ENCODE measurements around the gene C14orf180.

Gene C14orf180

DNA sequence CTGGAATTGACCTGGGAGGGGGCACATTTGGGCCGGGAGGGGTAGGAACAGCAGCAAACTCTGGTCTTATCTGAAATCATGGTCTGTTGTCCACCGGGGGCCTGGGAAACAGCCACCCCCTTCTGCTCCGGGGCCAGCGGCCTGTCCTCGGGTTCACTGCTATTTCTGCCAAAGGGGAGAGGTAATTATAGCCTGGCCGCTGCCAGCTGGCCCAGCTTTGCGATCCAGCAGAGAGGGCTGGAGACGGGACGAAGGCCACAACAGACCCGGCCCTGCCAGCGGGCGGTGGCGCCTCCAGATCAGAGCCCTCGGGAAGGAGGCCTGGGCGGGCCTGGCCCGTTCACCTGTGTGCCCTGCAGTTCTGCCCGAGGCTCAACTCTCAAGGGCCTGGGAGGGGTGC, at the start of gene C14orf180:
C14orf180 (plus strand) TSS at position 258 of the 400 bp plus-strand sequence. CDS start 6,667 bp downstream, outside the sequence.
- no peak for DNase-seq

DNA sequence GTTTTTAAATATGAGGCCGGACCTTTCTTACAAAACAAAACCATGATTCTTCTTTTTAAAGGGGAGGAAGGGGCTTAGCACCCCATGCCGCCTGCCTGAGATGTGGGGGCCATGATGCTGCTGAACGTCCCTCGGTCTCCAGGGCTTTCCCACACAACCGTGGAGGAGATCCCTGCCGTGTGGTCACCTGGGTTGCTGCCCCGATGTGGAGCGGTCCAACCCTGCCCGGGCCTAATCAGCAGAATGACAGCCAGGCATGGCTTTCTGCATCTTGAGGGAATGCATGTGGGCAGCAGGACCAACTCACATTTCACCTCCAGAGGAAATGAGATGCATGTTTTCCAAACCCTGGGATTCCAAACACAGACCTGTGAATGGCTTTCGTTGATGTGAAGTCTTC, 48.9 kb upstream of the C14orf180 start:
- no peak for DNase-seq

DNA sequence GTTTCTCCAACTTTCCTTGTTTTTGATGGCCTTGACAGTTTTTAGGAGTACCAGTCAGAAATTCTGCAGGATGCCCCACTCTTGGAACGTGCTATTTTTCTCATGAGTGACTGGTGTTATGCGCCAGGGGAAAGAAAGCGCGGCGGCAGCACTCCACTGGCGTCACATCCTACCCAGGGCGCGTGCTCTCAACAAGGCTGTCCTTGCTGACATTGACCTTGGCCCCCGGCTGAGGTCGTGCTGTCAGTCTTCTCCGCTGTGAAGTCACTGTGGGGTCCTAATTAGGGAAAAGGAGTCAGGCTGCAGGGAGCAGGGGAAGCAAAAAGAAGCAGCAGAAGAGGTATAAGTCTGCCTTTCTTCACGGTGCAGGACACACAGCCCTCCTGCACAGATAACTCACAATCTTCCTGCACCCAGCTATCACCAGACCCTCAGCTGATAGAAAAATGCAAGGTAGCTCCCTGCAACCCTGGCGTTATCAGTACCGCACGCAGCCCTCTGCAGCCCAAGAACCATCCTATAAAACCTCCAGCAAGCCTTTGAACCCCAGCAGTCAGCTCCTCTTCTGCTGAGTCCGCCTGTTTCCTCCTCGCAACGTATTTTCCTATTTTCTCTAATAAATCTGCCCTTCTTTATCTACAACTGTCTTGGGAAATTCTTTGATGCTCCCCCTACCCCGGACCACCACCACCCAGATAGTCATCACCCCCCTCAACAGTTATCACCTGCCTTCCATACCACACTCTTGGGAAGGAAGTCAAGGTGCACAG, 48.0 kb upstream of the C14orf180 start:
- no peak for DNase-seq

DNA sequence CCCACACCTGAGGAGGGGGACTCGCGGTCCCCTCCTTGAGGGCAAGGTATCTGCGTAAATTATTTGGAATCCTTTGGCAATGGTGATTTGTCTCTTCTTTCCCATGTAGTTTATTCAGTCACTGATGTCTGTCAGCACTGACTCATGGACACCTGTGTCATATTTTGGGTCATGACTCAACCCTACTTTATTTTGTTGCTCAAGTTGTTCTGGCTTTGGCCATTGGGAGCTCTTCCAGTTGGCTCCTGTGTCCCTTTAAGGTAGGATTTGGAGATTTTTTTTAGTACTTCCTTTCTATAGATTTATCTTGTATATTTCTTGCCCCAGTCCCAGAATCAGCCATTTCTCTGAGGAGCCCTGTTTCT, 47.4 kb upstream of the C14orf180 start:
- no peak for DNase-seq

DNA sequence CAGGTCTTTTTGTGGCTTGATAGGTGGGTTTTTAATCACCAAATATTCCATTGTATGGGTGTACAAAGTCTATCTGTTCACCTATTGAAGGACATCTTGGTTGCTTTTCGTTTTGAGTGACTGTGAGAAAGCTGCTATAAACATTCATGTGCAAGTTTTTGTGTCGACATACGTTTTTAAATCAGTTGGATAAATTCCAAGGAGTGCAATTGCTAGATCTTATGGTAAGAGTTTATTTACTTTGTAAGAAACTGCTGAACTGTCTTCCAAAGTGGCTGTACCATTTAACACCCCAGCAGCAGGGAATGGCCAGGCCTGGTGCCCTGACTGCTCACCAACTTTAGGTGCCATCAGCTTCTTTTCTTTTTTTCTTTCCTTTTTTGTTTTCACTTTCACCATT, 45.5 kb upstream of the C14orf180 start:
- DNase-seq = no peak

DNA sequence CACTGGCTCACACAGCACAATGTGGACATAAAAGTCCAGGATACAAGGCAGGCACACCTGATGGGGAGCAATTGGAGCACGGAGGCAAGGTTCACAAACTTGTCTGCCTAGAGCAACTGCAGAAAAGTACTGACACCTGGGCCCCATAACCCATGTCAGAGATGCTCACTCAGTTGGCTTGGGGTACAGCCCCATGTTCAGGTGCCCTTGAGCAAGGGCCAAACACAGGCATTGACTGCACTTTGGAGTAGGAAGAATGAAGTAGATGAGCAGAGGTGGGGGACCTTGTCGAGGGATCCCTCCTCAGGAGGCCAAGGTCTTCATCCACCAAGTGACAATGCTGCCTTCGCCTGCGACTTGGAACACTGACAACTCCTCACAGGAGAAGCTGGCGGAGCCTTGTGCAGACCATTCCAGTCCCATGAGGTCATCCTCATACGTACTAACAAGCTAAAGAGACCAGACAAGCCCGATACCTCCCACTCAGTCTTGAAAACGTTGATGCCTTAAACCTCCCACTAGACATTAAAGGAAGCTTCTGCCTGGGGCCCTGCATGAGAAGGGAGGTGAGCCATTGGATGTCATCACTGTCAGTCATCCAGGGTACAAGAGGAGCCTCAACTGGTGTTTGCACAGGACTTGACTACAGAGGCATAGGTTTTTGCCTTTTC, 42.5 kb upstream of the C14orf180 start:
- no peak for DNase-seq

DNA sequence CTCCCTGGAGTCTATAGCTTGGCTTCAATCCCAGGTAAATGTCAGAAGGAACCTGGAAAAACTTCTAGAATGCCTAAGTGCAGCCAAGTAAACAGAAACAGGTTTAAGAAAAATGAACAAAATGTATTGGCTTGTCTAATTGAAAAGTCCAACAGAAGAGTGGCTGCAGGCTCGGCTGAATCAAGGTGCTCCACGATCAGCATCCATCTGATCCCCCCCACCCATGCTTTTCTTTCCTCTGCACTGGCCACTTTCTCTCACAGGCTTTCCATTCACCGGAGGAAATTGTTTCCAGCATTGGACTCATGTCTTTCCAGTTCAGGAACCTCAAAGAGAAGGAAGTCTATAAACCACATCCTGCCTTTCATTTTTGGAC, 42.0 kb upstream of the C14orf180 start:
- DNase-seq = no peak

DNA sequence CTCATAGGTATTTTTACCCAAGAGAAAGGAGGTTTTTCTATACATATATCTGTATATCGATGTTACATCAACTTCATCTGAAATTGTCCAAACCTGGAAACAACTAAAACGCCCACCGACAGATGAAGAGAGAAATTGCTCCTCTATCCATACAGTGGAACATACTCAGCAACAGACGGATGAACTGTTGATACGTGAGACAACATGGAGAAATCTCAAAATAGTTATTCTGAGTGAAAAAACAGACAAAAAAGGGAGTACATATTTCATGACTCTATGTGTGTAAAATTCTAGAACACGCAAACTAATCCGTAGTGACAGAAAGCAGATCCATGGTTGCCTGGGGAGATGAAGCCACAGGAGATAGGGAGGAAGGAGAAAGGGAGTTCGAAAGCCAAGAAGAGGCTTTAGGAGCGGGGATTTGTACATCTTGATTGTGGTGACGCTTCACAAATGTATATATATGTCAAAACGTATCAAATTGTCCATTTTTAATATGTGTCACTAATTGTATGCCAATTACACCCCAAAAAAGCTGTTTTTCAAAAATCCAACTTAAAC, 37.6 kb upstream of the C14orf180 start:
- DNase-seq = no peak

DNA sequence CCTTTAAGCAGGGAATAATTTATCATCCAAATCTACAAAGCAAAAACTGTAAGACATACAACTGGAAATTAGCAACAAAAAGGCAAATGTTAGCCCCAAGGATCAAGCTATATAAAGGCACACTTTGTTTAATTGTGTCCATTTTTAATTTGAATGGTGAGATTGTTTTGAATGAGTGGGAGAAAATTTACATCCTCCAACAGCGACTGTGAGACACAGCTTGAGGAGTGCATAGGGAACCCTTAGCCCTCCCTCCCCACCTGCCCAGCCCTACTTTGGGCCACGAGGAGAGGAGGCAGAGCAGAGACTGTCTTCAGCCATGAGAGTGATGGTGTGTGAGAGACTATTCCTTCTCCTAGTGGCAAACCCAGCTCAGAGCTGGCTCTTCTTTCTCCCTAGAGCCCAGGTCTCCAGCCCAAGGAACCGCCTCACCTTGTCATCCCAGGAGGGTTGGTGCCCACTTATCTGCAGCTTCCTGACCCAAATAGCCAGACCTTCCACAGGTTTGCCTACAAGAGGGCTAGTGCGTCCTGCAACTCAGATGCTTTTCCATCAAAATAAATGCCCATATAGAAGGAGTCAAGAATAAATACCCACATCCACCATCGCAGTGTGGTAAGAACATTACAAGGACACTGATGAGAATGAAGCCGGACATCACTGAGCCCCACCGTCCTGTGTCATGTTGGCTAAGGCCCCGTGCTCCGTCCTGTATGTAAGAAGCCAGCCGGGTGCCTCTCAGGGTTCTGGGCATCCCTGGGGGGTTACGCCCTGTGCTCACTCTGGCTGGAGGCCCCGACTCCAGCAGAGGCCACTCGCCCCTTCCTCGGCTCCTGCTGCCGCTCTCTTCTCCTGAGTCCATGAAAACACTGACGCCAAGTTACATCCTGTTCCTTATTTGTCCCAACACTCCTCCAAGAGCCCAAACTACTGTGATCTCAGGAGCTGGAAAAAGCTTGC, 36.4 kb upstream of the C14orf180 start:
- DNase-seq = no peak

DNA sequence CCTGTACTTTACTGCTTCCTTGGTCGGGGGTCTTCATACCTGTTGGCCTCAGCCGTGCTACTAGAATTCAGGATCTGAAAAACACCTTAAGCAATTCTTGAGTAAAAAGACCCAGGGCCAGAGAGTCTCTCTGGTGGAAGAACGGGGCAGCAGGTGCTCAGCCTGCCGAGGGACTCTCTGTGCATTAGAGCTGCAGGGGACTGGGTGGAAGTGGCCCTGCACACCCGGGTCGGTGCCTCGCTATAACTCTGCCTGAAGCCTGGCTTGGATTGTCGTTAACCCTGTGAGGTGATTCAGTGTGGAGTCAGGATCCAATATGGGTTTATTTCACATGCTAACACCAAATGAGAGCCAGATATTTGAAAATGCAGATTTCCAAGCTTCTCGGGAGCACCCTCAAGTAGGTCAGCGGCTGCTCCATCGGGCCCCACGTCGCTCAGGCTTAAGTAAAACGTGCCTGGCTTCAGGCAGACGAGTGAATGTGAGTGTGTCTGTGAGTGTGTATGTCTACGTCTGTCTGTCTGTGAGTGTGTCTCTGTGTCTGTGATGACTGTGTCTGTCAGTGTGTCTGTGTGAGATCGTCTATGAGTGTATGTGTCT, 35.1 kb upstream of the C14orf180 start:
- DNase-seq = no peak

DNA sequence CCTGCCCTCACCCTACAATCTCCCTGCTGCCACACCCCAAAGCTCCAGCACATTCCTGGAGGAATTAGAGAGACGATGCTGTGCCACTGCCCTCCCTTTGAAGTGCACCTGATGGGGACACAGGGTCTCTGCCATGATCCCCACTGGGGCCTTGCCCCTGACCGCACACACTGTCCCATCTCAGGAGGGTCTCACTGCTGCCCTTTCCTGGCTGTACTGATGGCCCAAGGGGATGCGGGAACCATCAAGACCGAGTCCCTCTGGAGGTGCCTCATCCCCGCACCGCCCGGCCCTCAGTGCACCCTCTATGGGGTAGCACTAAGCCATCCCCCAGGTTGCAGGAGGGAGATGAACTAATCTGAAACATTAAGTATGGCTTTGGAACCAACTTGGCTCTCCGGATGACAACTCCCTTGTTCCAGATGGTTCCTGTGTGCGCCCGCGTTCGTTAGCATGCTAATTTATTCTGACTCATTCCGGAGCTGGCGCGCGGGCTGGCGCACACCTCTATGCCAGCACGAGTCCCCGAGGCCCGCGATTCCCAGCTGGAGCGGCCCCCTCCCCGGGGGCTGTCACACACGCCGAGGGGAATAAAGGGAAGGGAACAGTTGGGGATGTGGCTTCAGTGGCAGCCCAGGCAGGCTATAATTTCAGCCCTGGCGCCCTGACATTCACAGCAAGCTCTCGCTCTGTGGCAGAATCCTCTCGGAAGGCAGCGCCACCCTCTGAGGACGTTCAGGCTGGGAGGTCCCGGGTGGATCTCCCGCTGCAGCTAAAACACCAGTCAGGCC, 34.2 kb upstream of the C14orf180 start:
- peak; percentile 79 for DNase-seq

DNA sequence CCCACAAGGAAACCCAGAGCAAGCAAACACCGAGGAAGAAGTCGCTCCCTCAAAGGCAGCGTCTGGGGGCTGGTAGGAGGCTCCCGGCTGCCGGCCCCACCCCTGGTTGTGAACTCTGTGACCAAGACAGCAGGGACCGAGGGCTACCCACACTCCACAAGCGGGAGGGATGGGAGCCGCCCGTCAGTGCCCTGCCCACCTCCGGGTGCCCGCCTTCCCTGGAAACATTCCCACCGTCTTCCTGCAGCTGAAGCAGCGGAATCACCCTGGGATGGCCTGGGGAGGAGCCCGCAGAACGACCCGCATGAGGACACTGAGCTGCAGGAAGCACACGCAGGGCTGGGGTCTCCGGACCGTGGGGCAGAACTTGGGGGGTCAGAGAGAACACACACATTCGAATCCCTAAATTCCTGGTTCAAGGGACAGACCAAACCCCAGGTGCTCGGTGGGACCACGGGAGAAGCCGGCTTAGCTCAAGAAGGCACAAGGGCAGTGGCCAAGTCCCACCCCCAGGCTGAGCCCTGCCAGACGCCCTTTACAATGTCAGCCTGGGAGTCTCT, 33.5 kb upstream of the C14orf180 start:
- peak; percentile 61 for DNase-seq

DNA sequence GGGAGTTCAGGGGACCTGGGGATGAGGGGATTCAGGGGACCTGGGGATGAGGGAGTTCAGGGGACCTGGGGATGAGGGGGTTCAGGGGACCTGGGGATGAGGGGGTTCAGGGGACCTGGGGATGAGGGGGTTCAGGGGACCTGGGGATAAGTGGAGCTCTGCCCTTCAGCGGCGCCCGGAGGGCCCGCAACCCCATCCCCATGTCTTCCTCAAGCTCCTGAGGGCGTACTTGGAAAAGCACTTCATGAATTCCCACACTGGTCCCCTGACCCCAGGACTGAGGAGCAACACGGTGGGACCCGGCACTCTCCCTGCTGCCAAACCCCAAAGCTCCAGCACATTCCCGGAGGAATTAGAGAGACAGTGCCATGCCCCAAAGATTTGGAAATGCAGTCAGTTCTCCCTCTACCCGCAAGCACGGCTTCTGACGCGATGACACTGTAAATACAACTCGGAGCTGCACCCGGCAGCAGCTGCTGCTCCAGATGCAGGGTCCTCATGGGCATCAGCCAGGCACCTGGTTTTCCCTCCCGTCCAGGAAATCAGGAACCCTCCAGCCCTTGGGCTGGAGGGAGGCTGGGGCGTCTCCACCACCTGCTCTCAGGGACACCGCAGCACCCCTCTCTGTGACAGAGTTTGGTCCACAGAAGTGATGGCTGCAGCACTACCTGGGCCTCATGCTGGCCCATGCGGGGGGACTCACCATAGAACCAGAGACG, 32.8 kb upstream of the C14orf180 start:
- DNase-seq = no peak

DNA sequence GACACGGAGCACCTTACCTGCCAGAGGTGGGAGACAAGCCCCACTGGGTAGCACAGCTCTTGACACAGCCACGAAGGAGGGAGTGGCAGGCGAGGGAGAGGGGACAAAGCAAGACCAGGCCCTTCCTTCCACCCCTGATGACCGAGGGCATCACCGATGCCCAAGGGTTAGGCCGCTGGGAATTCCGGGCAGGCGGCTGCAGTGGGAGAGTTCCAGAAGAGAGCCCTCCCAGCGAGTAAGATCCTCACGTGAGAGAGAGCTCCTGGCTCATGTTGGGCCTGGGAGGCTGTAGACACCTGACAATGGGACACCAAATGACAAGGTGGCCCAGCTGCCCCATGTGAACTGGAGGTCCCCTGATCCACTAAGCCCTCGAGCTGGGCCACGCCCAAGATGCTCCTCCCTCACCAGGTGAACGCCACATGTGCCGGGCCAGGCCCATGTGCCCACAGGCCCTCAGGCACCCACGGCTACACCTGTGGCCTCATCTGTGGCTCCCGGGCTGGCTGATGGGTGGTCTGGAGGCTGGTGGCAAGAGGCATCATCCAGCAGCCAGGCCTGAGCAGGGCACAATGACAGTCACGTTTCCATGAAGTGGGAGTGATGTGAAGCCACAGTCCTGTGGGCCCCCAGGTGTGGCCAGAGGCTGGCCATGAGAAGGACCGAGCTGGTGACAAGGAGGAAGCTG, 32.1 kb upstream of the C14orf180 start:
- no peak for DNase-seq

DNA sequence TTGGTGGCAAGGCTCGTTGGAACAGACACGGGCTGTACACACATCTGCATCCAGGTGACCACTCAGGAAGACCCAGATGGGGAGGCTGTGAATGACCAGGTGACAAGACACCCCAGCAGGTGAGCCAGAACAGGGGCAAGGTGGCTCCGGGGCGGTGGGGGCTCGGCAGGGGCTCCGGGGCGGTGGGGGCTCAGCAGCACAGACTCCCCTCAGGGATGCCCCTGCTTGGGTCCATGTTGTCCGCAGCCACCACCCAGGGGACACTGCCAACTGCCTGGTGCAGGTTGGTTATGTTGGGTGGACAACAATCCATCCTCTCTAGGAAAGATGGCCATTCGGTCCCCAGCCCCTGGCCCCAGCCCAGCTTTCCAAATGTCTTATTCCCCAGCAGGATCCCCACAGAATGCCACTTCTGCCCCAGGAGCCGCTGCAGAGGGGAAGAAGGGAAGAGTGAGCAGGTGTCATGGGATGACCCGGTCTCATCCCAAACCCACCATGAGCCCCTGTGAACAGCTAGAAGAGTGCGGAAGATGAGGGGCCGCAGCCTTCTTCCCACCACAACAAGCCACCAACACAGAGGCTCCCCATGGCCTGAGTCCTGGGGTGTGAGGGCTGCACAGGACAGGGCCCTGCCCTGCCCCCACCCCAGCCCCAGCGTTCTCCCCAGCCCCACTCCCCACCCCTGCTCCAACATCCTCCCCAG, 31.4 kb upstream of the C14orf180 start:
- DNase-seq = no peak

DNA sequence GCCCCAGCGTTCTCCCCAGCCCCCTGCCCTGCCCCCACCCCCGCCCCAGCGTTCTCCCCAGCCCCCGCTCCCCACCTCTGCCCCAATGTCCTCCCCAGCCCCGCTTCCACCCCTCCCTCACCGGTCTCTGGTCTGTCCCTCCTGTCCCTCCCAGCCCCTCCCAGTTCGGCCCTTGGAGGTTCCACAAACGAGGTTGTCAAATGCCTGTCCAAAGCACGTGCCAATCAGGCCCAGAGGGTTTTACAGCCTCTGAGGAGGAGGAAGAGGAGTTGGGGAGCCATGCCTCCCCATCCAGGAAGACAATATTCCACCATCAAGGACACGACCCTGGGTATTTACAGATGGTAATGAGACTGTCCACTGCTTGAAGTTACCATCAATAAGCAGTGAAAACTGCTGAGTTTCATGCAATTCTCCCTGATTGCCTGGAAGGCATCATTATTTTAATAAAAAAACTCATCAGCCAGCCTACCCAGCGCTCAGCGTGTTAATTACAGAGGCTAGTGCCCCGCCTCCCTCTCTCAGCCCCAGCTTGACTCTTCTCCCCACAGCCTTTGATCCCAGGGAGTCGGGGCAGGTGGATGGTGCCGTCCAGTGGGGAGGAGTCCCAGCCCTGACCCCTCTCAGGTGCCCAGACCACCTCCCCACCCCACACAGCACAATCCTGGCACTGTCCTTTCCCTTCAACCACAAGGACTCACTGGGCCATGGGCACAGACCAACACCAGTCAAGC, 30.6 kb upstream of the C14orf180 start:
- DNase-seq = no peak

DNA sequence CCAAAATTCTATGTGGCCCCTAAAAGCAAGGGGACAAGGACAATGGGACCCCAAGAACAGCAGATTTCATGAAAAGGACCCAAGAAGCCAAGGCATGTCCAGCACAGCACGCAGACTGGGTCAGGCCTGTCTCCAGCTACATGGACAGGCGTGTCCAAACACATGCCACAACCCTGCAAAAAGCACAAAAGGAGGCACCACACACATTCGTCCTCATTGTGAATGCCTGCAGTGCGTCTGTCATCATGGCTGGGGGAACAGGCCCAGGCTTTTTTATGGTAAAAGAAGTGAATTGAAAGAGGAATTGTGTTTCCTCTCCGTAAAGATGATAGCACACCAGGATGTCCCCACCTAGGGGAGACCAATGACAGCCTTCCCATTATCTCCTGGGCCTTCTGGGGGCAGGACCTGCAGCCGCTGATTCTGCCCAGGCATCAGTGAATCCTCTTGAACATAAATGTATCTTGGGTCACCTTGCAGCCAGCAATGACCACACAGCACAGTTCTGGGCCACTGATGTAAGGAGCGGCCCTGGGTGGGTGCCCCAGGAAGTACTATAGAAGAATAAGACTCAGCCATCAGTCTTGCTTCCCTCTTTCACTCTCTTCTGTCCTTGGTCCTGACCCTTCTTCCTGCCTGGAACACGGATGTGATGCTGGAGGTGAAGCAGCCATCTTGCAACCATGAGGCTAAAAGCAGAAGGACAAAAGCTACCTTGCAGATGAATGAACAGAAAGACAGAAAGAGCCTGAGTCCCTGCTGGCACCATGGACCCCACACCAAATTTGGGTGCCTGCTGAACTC, 29.8 kb upstream of the C14orf180 start:
- no peak for DNase-seq

DNA sequence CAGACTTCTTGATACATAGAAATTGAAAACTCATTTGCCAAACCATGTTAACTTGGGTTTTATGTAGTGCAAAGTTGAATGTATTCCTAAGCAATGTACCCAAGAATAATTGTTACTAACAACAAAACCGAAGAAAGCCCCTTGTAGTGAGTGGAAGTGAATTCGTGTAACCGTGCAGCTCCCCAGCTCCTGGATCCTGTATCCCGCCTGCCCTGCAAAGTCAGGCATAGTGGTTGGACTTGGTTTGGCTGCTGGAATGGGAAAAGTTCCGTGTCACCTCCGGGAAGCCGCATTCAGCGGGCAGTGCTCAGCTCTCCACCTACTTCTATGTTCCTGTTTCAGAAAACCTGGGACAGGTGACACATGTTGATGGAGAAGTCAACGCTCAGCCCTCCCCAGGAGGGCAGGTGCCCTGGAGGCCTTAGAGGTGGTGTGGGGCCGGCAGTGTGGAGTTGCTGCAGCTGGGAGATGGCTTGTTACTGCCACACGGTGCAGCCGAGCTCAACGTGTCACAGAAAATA, 29.2 kb upstream of the C14orf180 start:
- DNase-seq = no peak
